GM19372 (cell line): ENCODE measurements around the gene EIF4G1.
"Not testable (repeated sequence)": the region's sequence is repeated elsewhere in the genome, so short reads cannot be mapped to it uniquely, and the experiment has no call there.

Experiments used
- ATAC-seq: cut with Tn5 transposase; IDR thresholded peaks from one replicate; pipeline ENCODE4 v1.9.1; 2021; ENCODE audit warnings: mild to moderate bottlenecking, low read depth, moderate library complexity; ENCODE audit not compliant: unreplicated experiment

The EIF4G1 gene

GRCh38 chr3:184334470-184335158 lies 20.2 kb downstream of the EIF4G1 start:
- no peak for ATAC-seq

GRCh38 chr3:184335291-184335660 lies 20.9 kb downstream of the EIF4G1 start:
- ATAC-seq, result no peak

- peak; percentile 69 for ATAC-seq
Observed at GRCh38 chr3:184335661-184336546, 21.5 kb downstream of the EIF4G1 start.

- ATAC-seq, result no peak
Observed at GRCh38 chr3:184336547-184337398, 22.4 kb downstream of the EIF4G1 start.

GRCh38 chr3:184337399-184337714 lies 23.0 kb downstream of the EIF4G1 start, which contains the start of gene FAM131A:
TSS of gene FAM131A (plus strand) at chr3:184337600. CDS start at chr3:184337631, 31 bp downstream.
- no peak for ATAC-seq

GRCh38 chr3:184337981-184338380 lies 23.6 kb downstream of the EIF4G1 start:
- ATAC-seq, result no peak

- ATAC-seq, result no peak
Observed at GRCh38 chr3:184338511-184338945, 24.1 kb downstream of the EIF4G1 start.

GRCh38 chr3:184339001-184339400 lies 24.6 kb downstream of the EIF4G1 start:
- no peak for ATAC-seq

- ATAC-seq, result not testable (repeated sequence)
Observed at GRCh38 chr3:184339451-184340135, 25.2 kb downstream of the EIF4G1 start.

- no peak for ATAC-seq
Observed at GRCh38 chr3:184341925-184342324, 27.5 kb downstream of the EIF4G1 start.

GRCh38 chr3:184343200-184343876 lies 28.9 kb downstream of the EIF4G1 start:
- no peak for ATAC-seq

- ATAC-seq, result no peak
Observed at GRCh38 chr3:184344579-184345316, 30.3 kb downstream of the EIF4G1 start.

- ATAC-seq, result no peak
Observed at GRCh38 chr3:184345317-184346144, 31.1 kb downstream of the EIF4G1 start.

GRCh38 chr3:184346480-184347190 lies 32.2 kb downstream of the EIF4G1 start:
- no peak for ATAC-seq

GRCh38 chr3:184347321-184348056 lies 33.1 kb downstream of the EIF4G1 start:
- no peak for ATAC-seq

- ATAC-seq, result no peak
Observed at GRCh38 chr3:184348057-184348382, 33.6 kb downstream of the EIF4G1 start.
